AG09309 (cell line): ENCODE data around the gene TAF8.
"Not testable (repeated sequence)": the region's sequence is repeated elsewhere in the genome, so short reads cannot be mapped to it uniquely, and the experiment has no call there.

Source experiments
- DNase-seq: peaks from one replicate; pipeline ENCODE4 v3.0.0-alpha.2; 2010; ENCODE audit warnings: low read depth
- H3K4me3 ChIP-seq: 2 replicates; pipeline ENCODE4 v1.5.1; 2011; ENCODE audit warnings: mild to moderate bottlenecking, low read depth, low read length, moderate library complexity; ENCODE audit not compliant: control insufficient read depth
- CTCF ChIP-seq: IDR thresholded peaks from 2 replicates; pipeline ENCODE4 v1.5.1; 2011; ENCODE audit warnings: mild to moderate bottlenecking, low read depth, low read length, inconsistent platforms; ENCODE audit not compliant: insufficient read depth, control insufficient read depth; ENCODE audit errors: missing control alignments

TAF8 gene

GRCh38 chr6:42029881-42030280 is 20.4 kb upstream of the TAF8 start:
- TF ChIP-seq CTCF = no peak
- H3K4me3 ChIP-seq = no peak overlapping the region
- no peak for DNase-seq

- no peak overlapping the region for H3K4me3 ChIP-seq
- no peak for DNase-seq
- no peak for TF ChIP-seq CTCF
These were observed 19.5 kb upstream of the TAF8 start for GRCh38 chr6:42030585-42031506.

- no peak for TF ChIP-seq CTCF
These were observed 18.0 kb upstream of the TAF8 start for GRCh38 chr6:42032366-42032765.

GRCh38 chr6:42037669-42038068 is 12.7 kb upstream of the TAF8 start:
- H3K4me3 ChIP-seq, DNase-seq: not testable (repeated sequence)

More at GRCh38 chr6:42032366-42032765, 18.0 kb upstream of the TAF8 start:
- no peak overlapping the region for H3K4me3 ChIP-seq
- DNase-seq = no peak

- no peak overlapping the region for H3K4me3 ChIP-seq
- no peak for TF ChIP-seq CTCF
- no peak for DNase-seq
These were observed 12.2 kb upstream of the TAF8 start for GRCh38 chr6:42038163-42038562.

- DNase-seq = peak; percentile 24
- no peak for TF ChIP-seq CTCF
- no peak overlapping the region for H3K4me3 ChIP-seq
These were observed 11.4 kb upstream of the TAF8 start for GRCh38 chr6:42038811-42039408.

- no peak overlapping the region for H3K4me3 ChIP-seq
- TF ChIP-seq CTCF = no peak
- no peak for DNase-seq
These were observed 9.4 kb upstream of the TAF8 start for GRCh38 chr6:42040856-42041480.
